Measurements from ENCODE around the gene P2RX3.

GRCh38 chr11:57414612-57415212, 76.6 kb downstream of the P2RX3 start:
- TF ChIP-seq CTCF (tag by site-specific recombination; IDR thresholded peaks at IDR 0.05), result no peak
- no peak for TF ChIP-seq ZNF416 (tag by site-specific recombination; IDR thresholded peaks at IDR 0.05)
- no peak for TF ChIP-seq ZNF274 (IDR thresholded peaks at IDR 0.05; ENCODE audit: low read length)
- no peak for TF ChIP-seq ZNF274 (tag by site-specific recombination; IDR thresholded peaks at IDR 0.05; ENCODE audit: borderline replicate concordance)
- no peak for TF ChIP-seq GLIS2 (tag by site-specific recombination; IDR thresholded peaks at IDR 0.05)
- TF ChIP-seq ZNF140 (tag by site-specific recombination; IDR thresholded peaks at IDR 0.05), result no peak
